ENCODE measurements around the gene FARS2. TPM values are rescaled to one million over a fixed set of nuclear protein-coding genes. Genes with fewer than 3 reads are reported as not detected.

Gene FARS2
- total RNA-seq, 2 experiments from 2014 or later, result 15.7 to 18.5 TPM

- CTCF ChIA-PET, result interaction anchor here (0.5 to 3.5 kb wide), 46 partner anchors 9 to 1074 kb away, joined by 3 to 54 read pairs (median 3); no protein-coding TSS in a partner anchor
- Mint-ChIP-seq H3K9me3 (no peaks in the 10 kb centered on the region), H3K27me3 (no peaks in the 10 kb centered on the region), H3K36me3 (ENCODE audit: low read depth) (no peaks in the 10 kb centered on the region), H3K27ac (no peak overlapping the region), H3K4me3 (no peak overlapping the region), H3K4me1 (ENCODE audit: low read depth) (peaks cover 3% of the 10 kb centered on the region)
- DNase-seq (no peak), ATAC-seq (no peak)
- intact Hi-C loops (cut with micrococcal nuclease), result loop anchor here (10.0 kb wide), 1 partner anchor 1073 kb away; no protein-coding TSS in a partner anchor
- TF ChIP-seq CTCF (IDR thresholded peaks at IDR 0.05), result no peak
- POLR2A ChIA-PET, result no interaction called here
Measured at GRCh38 chr6:5471637-5472398, 210.5 kb downstream of the FARS2 start.

GRCh38 chr6:5472571-5472970 lies 211.3 kb downstream of the FARS2 start:
- H3K9me3 Mint-ChIP-seq, result no peaks in the 10 kb centered on the region
- intact Hi-C loops (cut with micrococcal nuclease), result loop anchor here (10.0 kb wide), 1 partner anchor 1072 kb away; no protein-coding TSS in a partner anchor
- no peaks in the 10 kb centered on the region for H3K36me3 Mint-ChIP-seq (ENCODE audit: low read depth)
- H3K27me3 Mint-ChIP-seq, result no peaks in the 10 kb centered on the region
- POLR2A ChIA-PET, result no interaction called here
- TF ChIP-seq CTCF (IDR thresholded peaks at IDR 0.05), result no peak
- DNase-seq, result no peak
- H3K27ac Mint-ChIP-seq, result no peak overlapping the region
- no peak overlapping the region for H3K4me3 Mint-ChIP-seq
- CTCF ChIA-PET, result interaction anchor here (1.2 to 3.5 kb wide), 3 partner anchors 11 to 660 kb away, joined by 3 to 54 read pairs (median 9); no protein-coding TSS in a partner anchor
- no peak for ATAC-seq
- H3K4me1 Mint-ChIP-seq (ENCODE audit: low read depth), result peaks cover 3% of the 10 kb centered on the region

- CTCF ChIA-PET, result no interaction called here
- Mint-ChIP-seq H3K27me3 (no peaks in the 10 kb centered on the region), H3K4me1 (ENCODE audit: low read depth) (no peaks in the 10 kb centered on the region), H3K4me3 (no peak overlapping the region), H3K9me3 (no peaks in the 10 kb centered on the region), H3K27ac (no peak overlapping the region), H3K36me3 (ENCODE audit: low read depth) (no peaks in the 10 kb centered on the region)
- DNase-seq, result no peak
- no peak for ATAC-seq
- intact Hi-C loops (cut with micrococcal nuclease), result loop anchor here (10.0 kb wide), 1 partner anchor 1069 kb away; no protein-coding TSS in a partner anchor
- TF ChIP-seq CTCF (IDR thresholded peaks at IDR 0.05), result no peak
- POLR2A ChIA-PET, result no interaction called here
Measured at GRCh38 chr6:5475779-5476178, 214.5 kb downstream of the FARS2 start.

GRCh38 chr6:5478380-5478779 lies 217.1 kb downstream of the FARS2 start:
- Mint-ChIP-seq H3K36me3 (ENCODE audit: low read depth) (no peaks in the 10 kb centered on the region), H3K4me1 (ENCODE audit: low read depth) (no peaks in the 10 kb centered on the region), H3K4me3 (no peak overlapping the region), H3K27ac (no peak overlapping the region), H3K27me3 (no peaks in the 10 kb centered on the region), H3K9me3 (no peaks in the 10 kb centered on the region)
- TF ChIP-seq CTCF (IDR thresholded peaks at IDR 0.05), result no peak
- ChIA-PET POLR2A (no interaction called here), CTCF (interaction anchor here (2.2 kb wide), 1 partner anchor 13 kb away, joined by 5 read pairs; no protein-coding TSS in a partner anchor)
- DNase-seq, result no peak
- intact Hi-C loops (cut with micrococcal nuclease), result loop anchor here (10.0 kb wide), 1 partner anchor 1066 kb away; no protein-coding TSS in a partner anchor
- no peak for ATAC-seq

GRCh38 chr6:5481033-5481432 lies 219.7 kb downstream of the FARS2 start:
- ATAC-seq (no peak), DNase-seq (no peak)
- Mint-ChIP-seq H3K27me3 (no peaks in the 10 kb centered on the region), H3K4me1 (ENCODE audit: low read depth) (peaks cover 6% of the 10 kb centered on the region), H3K9me3 (no peaks in the 10 kb centered on the region), H3K4me3 (no peak overlapping the region), H3K36me3 (ENCODE audit: low read depth) (peaks cover 1% of the 10 kb centered on the region), H3K27ac (no peak overlapping the region)
- TF ChIP-seq CTCF (IDR thresholded peaks at IDR 0.05), result no peak
- intact Hi-C loops (cut with micrococcal nuclease), result no loop called here
- ChIA-PET POLR2A (no interaction called here), CTCF (interaction anchor here (9.0 kb wide), 1 partner anchor 9 kb away, joined by 54 read pairs; no protein-coding TSS in a partner anchor)

Data from activated CD8-positive, alpha-beta T cell treated with anti-CD3 and anti-CD28 coated beads for 36 hours (primary cell).